CD4-positive, alpha-beta T cell treated with Interleukin-15 for 4 hours (primary cell): ENCODE data around the gene EIF2B4.
"Not testable (repeated sequence)": the region's sequence is repeated elsewhere in the genome, so short reads cannot be mapped to it uniquely, and the experiment has no call there.

Experiments used
- DNase-seq: peaks from one replicate; pipeline ENCODE4 v3.0.0-alpha.2; 2020; ENCODE audit warnings: low spot score

Gene EIF2B4

DNA sequence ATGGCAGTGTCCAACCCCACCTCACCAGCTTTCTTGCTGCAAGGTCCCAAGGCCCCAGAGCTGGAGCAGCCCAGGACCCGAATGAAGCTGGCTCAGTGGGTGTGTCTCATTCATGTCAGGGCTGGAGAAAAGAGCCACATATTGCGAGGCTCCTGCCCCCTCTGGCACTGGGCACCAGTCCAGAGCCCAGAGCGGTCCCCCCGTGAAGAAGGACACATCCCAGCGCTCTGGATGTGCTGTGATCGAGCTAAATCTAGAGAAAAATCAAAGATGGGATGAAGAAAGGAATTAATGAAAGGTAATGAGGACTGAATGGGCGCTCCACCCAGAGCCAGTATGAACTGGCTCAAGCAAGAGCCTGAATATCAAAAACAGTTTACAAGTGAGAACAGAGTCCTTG lies 34.0 kb downstream of the EIF2B4 start:
- no peak for DNase-seq

DNA sequence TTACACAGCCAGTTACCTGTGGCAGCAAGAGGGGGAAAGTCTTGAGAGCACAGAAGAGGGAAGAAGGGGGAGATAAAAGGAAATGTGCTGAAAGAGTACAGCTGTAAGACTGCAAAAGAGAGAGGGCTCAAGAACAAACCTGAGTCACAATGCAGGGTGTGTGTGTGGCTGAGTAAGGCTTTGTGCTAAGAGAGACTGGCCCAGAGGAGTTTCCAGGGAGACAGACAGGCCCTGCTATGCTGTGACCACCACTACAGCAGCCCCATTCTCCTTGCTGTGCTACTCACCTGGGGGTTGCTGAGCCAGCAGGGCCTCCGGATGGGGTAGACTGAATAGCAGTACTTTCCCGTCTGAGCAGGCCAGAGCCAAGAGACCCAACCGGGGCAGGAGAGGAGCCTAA lies 34.8 kb downstream of the EIF2B4 start:
- DNase-seq, result no peak

DNA sequence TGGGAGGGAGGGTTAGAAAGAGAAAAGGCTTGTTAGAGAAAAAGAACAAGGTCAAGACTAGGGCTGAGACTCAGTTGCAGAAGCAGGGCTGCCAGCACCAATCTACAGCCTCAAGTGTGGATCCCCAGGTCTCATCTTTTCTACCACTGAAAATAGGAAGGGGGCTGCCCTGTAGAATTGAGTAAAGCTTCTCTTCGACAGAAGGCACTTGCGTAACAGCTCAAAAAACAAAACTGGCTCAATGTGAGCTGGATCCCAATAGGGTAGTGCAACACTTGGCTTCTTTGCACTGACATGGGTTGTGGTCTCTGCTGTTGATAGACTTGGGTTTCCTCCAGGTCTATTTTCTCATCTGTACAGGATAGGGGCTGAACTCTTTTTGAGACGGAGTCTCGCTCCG lies 45.4 kb downstream of the EIF2B4 start:
- no peak for DNase-seq

DNA sequence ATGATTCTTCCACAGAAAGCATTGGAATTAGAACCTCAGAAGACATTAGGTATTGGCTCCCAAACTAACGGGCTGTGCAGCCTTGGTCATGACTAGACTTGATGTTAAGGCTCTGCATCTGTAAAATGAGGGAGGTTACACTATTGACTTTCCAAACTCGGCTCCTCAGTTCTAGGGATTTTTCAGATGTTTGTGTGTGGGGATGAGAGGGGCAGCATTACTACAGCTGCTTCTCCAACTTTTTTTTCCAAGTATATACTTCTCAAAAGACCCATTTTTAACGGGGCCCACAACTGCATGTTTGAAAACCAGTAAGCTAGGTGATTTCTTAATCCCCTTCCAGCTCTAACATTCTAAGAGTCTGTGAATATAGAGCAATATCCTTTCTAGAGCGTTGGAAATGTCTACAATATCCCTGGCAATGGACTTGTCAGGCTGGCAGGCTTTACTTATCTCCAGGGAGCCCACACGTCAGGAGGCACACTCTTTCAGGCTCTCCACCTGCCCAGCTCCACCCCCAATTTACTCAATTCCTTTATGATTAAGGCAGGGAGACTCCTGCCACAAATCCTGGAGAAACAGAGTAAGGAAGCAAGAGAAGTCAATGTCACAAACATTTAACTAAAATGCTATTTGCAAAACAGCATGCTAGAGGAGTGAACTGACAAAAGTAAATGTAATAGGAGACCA lies 46.4 kb downstream of the EIF2B4 start:
- DNase-seq, result no peak

DNA sequence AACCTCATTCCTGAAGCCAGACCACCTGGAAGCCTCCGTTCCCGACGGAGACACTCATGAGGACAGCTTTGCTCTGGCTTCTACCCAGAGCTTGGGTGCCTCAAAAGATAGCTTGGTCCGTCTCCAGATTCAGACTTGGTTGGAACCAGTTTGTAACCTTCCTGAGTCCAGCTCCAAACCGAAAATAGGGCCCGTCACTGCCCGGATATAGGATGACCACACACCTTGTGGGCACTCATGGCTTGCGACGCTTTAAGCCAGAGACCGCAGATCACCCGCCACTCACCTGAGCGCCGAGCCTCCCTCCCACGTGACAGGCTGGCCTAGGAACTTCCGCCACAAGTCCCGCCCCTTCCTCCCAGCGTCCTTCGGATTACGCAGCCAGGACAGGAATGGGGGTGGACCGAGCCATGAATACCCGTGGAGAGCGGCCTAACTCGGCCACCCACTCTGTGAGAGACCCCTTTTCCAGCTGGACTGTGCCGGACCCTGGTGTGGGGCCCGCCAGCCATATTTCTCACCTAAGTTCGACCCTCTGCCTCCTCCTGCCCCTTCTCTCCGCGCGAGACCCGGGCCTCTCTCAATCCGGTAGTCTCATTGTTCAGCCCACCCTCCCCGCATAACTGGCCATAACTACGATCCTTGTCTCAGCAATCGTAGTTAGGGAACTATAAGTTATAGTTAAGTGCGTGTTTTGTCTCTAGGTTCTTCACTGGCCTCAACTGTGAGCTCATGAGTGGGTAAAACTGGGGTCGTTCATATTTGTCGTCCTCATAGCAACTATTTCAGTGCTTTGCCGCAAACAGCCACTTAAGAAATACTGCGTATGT lies 47.2 kb downstream of the EIF2B4 start, which contains the start of gene MPV17:
Gene MPV17 (minus strand): TSS at position 332 of the 830 bp plus-strand sequence. CDS start 580 bp downstream, outside the sequence.
- DNase-seq, result peak; percentile 85

DNA sequence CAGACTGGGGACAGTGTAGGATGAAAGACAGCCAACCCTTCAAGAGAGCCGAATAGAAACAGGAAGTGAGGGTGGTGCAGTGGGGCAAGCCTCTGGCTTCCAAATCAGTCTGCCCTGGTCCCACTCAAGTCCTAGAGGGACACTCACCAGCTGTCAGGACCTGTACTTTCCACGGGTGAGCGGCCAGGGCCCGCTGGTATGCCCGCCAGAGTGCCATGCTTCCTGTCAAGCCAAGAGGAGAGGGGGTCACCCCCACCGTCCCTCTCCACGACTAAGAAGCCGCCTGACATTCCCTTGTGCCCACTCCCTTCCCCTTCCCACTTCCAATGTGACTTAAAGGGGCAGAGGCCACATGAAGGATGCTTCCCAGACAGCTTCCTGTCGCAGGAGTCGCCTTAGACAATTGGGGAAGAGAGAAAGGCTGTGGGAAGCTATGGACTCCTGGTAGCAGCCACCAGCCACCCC lies 47.8 kb downstream of the EIF2B4 start:
- DNase-seq, result no peak

DNA sequence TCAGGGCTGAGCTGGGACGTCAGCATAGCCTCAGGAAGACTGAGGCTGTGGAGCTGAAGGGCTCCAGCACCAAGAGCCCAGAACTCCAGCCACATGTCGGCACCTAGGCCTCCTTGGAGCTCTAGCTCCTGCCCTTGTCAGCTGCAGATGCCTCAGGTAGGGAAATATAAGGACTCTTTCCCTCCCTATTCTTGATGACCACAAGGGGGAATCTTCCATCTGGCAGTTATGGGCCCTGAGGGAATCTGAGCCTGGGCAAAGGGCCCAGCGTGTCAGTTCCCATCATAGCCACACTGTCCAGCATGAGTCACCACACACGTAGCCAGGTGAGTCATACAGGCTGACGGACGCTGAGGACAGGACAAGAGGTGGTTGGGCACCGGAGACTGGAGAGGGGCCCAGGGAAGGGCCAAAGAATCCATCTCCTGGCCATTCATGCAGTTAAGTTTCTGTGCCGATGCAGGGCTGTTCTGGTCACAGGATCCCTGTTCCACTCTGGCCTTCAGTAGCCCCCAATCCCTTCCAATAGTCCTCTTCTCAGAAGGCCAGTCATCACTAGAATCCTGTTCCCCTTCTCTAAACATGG lies 49.1 kb downstream of the EIF2B4 start:
- no peak for DNase-seq

DNA sequence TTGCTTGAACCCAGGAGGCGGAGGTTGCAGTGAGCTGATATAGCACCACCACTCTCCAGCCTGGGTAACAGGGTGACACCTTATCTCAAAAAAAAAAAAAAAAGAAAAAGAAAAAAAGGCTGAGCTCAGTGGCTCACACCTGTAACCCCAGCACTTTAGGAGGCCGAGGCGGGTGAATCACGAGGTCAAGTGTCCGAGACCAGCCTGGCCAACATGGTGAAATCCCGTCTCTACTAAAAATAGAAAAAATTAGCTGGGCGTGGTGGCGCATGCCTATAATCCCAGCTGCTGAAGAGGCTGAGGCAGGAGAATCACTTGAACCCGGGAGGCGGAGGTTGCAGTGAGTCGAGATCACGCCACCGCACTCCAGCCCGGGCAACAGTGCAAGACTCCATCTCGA lies 50.3 kb downstream of the EIF2B4 start:
- not testable (repeated sequence) for DNase-seq

DNA sequence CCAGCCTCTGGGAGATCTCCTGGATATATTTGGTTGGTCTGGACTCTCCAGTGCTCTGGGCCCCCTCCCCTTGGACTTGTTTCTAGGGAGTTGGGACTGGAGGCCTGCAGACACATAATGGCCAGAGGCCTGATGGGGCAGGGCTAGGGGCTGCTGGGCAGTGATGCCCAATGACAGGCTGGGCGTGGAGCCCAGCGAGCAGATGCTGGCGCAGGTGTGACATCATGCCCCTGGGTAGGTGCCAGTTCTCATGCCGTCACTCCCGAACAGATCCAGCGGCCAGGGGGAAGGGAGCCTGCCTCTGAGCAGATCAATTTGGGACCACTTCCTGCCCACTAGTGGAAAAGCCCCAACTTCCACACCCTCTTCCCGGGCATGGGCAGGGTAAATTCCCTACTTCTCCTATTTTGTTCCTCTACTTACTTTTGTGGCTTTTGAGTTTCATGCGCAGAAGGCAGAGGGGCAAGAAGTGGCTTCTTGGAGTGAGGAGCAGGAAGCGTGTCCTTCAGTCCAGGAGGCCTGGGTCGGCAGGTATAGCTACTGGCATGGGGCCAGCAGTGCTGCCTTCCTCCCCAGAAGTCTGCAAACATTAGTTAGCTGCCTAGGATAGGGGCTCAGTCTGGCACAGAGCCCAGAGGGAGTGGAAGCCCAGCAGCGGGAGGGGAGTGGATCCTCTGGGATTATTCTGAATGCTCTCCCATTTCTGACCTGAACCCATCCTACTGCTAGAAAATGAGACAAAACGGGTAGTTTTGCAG lies 53.3 kb downstream of the EIF2B4 start:
- DNase-seq, result no peak

DNA sequence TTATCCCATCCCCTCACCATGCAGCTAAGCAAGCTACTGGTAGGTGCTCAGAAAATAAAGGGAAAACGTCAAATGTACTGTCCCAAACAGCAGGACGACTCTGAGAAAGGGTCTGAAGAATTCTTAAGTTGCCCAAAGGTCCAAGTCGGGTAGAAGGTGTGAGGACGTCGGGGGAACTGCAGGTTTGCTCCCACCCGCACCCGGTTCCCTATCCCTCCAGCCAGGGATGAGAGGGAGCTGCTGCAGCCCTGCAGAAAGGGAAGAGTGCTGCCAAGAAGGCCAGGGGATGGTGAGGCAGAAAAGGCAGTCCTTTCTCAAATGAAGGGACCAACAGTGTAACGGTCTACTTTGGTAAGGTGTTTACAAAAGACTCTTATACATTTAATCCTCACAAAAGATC lies 55.0 kb downstream of the EIF2B4 start:
- DNase-seq, result no peak

DNA sequence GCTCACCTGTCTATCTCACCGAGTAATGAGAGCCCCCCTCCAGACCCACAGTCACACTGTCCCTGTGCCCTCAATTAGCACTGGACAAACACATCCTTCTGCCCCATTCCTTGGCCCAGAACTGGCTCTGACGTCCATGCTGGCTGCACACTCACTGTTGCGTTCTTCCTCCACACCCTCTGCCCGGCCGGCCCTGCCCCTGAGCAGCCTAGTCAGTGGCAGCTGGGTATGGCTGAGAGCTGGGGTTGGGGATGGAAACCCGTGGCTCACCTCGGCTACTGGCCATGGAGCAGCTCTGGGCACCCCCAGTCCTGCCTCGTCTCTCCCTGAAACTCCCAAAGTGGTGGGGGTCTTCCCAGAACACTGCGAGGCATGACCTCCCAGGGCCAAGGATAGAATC lies 55.4 kb downstream of the EIF2B4 start:
- DNase-seq, result no peak
